Measurements from ENCODE around the gene GPATCH1.
"Not testable (repeated sequence)": the region's sequence is repeated elsewhere in the genome, so short reads cannot be mapped to it uniquely, and the experiment has no call there.

Gene GPATCH1

GRCh38 chr19:33139165-33139564 is 58.2 kb downstream of the GPATCH1 start:
- TF ChIP-seq POLR2A (IDR thresholded peaks at IDR 0.05; ENCODE audit: low read length) (no peak), GATA1 (IDR thresholded peaks at IDR 0.05; ENCODE audit: low read depth, low read length) (no peak)
- DNase-seq: no peak

GRCh38 chr19:33143897-33144405 is 63.0 kb downstream of the GPATCH1 start:
- TF ChIP-seq GATA1 (IDR thresholded peaks at IDR 0.05; ENCODE audit: low read depth, low read length) (no peak), POLR2A (IDR thresholded peaks at IDR 0.05; ENCODE audit: low read length) (no peak)
- peak; percentile 66 to 81 for DNase-seq

DNA sequence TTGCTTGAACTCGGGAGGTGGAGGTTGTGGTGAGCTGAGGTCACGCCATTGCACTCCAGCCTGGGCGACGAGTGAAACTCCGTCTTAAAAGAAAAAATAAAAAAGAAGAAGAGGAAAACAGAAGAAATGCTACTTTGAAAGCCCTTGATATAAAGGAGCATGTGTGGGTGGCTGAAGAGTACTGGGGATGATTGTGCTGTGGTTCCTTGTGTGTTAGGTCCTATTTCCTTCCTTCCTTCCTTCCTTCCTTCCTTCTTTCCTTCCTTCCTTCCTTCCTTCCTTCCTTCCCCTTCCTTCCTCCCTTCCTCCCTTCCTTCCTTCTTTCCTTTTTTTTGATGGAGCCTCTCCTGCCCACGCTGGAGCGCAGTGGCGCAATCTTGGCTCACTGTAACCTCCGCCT is 65.2 kb downstream of the GPATCH1 start:
- no peak for DNase-seq
- TF ChIP-seq POLR2A (IDR thresholded peaks at IDR 0.05; ENCODE audit: low read length) (no peak), GATA1 (IDR thresholded peaks at IDR 0.05; ENCODE audit: low read depth, low read length) (no peak)

- DNase-seq: no peak
- TF ChIP-seq POLR2A (IDR thresholded peaks at IDR 0.05; ENCODE audit: low read length) (no peak), GATA1 (IDR thresholded peaks at IDR 0.05; ENCODE audit: low read depth, low read length) (no peak)
These were observed 66.6 kb downstream of the GPATCH1 start for GRCh38 chr19:33147538-33147937.

DNA sequence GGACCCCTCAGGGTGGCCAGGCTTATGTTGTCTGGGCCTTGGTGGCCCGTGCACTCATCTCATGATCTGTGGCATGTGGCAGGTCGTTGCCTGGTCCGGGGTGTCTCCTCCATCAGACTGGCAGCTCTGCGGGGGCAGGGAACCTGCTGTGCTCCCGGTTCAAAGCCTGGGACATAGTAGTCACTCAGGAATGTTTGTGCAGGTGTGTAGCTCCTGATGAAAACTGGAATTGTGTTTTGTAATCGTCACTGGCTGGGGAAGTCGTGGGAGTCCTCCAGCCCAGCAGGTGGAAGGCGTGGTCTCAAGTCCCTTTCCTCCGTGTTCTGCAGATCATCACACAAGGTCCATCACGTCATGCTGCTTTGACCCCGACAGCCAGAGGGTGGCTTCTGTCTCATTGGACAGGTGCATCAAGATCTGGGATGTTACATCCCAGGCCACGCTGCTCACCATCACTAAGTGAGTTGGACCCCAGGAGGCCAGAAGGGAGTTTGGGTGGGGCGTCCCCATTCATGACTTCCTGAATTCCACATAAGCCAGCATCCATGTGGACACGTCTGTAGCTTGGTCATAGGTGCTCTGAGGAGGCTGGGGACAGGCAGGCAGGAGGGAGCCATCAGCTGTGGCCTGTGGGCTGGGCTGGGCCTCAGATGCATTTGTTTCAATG is 70.0 kb downstream of the GPATCH1 start:
- no peak for TF ChIP-seq POLR2A (IDR thresholded peaks at IDR 0.05; ENCODE audit: low read length)
- no peak for TF ChIP-seq GATA1 (IDR thresholded peaks at IDR 0.05; ENCODE audit: low read depth, low read length)
- DNase-seq: no peak

DNA sequence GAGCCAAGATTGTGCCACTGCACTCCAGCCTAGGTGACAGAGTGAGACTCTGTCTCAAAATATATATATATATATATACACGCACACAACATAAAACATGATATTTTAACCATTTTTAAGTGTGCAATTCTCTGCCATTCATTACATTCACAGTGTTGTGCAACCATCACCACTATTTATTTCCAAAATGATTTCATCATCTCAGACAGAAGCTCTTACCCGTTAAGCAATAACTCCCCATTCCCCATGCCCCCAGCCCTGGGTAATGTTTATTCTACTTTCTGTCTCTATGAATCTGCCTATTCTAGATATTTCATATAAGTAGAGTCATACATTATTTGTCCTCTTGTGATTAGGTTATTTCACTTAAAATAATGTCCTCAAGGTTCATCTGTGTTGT is 71.2 kb downstream of the GPATCH1 start:
- no peak for TF ChIP-seq GATA1 (IDR thresholded peaks at IDR 0.05; ENCODE audit: low read depth, low read length)
- no peak for TF ChIP-seq POLR2A (IDR thresholded peaks at IDR 0.05; ENCODE audit: low read length)
- DNase-seq: no peak

DNA sequence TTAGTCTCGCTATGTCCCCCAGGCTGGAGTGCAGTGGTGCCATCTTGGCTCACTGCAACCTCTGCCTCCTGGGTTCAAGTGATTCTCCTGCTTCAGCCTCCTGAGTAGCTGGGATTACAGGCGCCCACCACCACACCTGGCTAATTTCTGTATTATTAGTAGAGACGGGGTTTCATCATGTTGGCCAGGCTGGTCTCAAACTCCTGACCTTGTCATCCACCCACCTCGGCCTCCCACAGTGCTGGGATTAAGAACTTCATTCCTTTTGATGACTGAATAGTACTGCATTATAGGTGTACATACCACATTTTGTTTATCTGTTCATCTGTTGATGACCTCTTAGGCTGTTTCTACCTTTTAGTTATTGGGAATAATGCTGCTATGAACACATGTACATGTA is 71.6 kb downstream of the GPATCH1 start:
- DNase-seq: not testable (repeated sequence)

GRCh38 chr19:33154313-33154712 is 73.3 kb downstream of the GPATCH1 start:
- DNase-seq: not testable (repeated sequence)

DNA sequence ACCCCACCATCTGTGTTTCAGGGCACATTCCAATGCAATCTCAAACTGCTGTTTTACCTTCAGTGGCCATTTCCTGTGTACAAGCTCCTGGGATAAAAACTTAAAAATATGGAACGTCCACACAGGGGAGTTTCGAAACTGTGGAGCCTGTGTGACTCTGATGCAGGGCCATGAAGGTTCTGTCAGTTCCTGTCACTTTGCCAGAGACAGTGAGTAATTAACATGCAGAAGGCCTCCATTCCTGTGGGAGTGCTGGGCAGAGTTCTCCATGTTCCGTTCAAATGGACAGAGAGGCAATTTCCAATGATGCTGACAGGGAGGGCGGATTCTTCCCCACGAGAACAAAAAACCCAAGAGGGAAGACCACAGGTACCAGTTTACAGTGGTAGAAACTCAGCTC is 75.4 kb downstream of the GPATCH1 start:
- DNase-seq: no peak
- TF ChIP-seq GATA1 (IDR thresholded peaks at IDR 0.05; ENCODE audit: low read depth, low read length): no peak
- no peak for TF ChIP-seq POLR2A (IDR thresholded peaks at IDR 0.05; ENCODE audit: low read length)

DNA sequence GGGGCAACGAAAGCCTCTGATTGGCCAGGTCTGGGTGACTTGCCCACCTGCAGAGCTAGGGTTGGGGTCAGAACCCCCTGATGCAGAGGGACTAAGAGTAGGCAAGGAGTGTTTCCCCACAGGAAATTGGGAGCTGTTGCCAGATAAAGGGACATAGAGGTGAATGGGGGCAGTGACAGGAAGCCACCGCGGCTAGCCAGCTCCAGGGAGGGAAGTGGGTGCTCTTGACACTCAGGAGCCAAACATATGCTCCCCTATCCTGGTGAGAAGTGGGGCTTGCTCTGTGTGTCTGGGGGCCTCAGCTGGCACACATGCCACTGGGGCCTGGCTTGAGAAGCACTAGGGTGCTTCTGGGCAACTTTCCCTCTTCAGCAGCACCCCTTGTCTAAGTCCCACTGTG is 76.9 kb downstream of the GPATCH1 start:
- TF ChIP-seq GATA1 (IDR thresholded peaks at IDR 0.05; ENCODE audit: low read depth, low read length) (no peak), POLR2A (IDR thresholded peaks at IDR 0.05; ENCODE audit: low read length) (no peak)
- DNase-seq: no peak

- no peak for DNase-seq
- no peak for TF ChIP-seq POLR2A (IDR thresholded peaks at IDR 0.05; ENCODE audit: low read length)
- TF ChIP-seq GATA1 (IDR thresholded peaks at IDR 0.05; ENCODE audit: low read depth, low read length): no peak
These were observed 77.4 kb downstream of the GPATCH1 start for GRCh38 chr19:33158365-33158764.

DNA sequence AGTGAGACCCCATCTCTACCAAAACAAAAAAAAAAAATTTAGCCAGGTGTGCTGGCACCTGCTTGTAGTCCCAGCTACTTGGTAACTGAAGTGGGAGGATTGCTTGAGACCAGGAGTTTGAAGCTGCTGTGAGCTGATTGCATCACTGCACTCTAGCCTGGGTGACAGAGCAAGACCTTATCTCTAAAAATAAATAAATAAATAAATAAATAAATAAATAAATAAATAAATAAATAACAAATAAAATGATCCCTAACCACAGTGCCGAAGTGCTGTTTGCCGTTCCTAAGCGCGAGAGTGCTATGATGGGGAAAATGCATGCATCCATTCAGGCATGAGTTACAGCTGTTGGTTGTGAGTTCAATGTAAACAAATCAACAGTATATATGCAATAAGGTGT is 78.2 kb downstream of the GPATCH1 start:
- no peak for DNase-seq
- TF ChIP-seq POLR2A (IDR thresholded peaks at IDR 0.05; ENCODE audit: low read length) (no peak), GATA1 (IDR thresholded peaks at IDR 0.05; ENCODE audit: low read depth, low read length) (no peak)

DNA sequence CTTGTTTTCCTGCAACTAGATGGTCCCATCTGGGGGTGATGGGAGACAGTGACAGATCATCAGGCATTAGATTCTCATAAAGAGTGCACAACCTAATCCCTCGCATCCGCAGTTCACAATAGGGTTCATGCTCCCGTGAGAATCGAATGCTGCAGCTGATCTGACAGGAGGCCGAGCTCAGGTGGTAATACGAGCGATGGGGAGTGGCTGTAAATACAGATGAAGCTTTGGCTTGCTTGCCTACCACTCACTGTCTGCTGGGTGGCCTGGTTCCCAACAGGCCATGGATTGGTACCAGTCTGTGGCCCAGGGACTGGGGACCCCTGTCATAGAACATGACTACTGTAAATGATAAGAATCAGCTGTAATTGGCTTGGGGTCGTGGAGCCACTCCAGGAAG is 78.9 kb downstream of the GPATCH1 start:
- TF ChIP-seq POLR2A (IDR thresholded peaks at IDR 0.05; ENCODE audit: low read length): no peak
- no peak for TF ChIP-seq GATA1 (IDR thresholded peaks at IDR 0.05; ENCODE audit: low read depth, low read length)
- DNase-seq: no peak

DNA sequence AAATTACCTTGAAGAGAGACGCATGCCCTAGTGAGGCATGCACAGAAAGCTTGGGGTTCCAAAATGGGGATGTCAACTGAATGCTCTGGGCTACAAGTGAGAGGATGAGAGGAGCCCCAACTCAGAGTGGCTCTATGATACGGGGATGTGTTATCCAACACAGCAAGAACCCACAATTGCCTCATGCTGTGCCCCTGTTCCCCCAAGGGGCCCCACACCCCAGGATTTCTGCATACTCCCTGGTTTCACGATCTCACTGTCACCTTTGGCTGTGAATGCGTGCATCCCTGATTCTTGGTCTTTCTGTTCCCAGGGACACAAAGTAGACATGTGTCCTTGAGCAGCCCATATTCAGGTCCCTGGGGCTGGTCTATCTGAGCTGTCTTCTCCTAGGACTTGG is 80.2 kb downstream of the GPATCH1 start:
- TF ChIP-seq POLR2A (IDR thresholded peaks at IDR 0.05; ENCODE audit: low read length) (no peak), GATA1 (IDR thresholded peaks at IDR 0.05; ENCODE audit: low read depth, low read length) (no peak)
- DNase-seq: no peak

- TF ChIP-seq GATA1 (IDR thresholded peaks at IDR 0.05; ENCODE audit: low read depth, low read length): no peak
- no peak for TF ChIP-seq POLR2A (IDR thresholded peaks at IDR 0.05; ENCODE audit: low read length)
- no peak for DNase-seq
These were observed 82.5 kb downstream of the GPATCH1 start for GRCh38 chr19:33163481-33163880.

DNA sequence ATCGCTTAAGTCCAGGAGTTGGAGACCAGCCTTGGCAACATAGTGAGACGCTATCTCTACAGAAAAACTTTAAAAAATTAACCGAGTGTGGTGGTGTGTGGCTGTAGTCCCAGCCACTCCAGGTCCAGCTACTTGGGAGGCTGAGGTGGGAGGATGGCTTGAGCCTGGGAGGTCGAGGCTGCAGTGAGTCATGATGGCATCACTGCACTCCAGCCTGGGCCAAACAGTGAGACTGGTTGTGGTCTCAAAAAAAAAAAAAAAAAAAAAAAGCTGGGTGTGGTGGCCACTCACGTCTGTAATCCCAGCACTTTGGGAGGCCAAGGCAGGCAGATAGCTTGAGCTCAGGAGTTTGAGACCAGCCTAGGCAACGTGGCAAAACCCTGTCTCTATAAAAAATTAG is 85.1 kb downstream of the GPATCH1 start:
- not testable (repeated sequence) for DNase-seq

Data from erythroblast (primary cell).